ENCODE data around the gene NAP1L4.

NAP1L4 gene

DNA sequence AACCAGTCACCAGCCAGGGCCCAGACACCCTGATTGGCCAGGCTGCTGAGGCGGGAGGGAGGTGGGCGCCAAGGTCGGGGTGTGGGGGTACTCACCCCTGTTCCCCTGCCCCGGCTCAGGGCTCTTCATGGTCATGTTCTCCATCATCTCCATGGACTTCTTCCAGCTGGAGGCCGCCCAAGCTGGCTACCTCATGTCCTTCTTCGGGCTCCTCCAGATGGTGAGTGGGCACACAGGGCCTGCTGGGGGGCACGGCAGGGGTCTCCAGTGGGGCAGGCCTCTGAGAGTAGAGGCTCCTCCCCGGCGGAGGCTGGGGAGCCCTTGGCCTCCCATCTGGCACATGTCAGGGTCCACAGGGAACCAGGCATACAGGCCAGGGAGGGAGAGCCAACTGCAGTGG, 72.9 kb downstream of the NAP1L4 start:
- Histone ChIP-seq H3F3A (ENCODE audit: insufficient read depth, low read length) (no peaks in the 10 kb centered on the region), H2AFZ (ENCODE audit: low read length) (no peak overlapping the region), H3K36me3 (ENCODE audit: insufficient read depth, low read length) (no peaks in the 10 kb centered on the region), H3K4me1 (ENCODE audit: insufficient read depth, low read length, severe bottlenecking) (no peaks in the 10 kb centered on the region), H3K9me2 (ENCODE audit: low read depth, low read length) (no peaks in the 10 kb centered on the region), H4K20me1 (ENCODE audit: insufficient read depth, low read length) (no peaks in the 10 kb centered on the region), H3K27me3 (ENCODE audit: insufficient read depth, low read length) (peaks cover 4% of the 10 kb centered on the region; the same call in 1 of the 2 replicates), H3K4me3 (ENCODE audit: low read depth, low read length, poor library complexity, severe bottlenecking) (no peak overlapping the region), H3K79me2 (ENCODE audit: insufficient read depth, low read length) (no peaks in the 10 kb centered on the region), H3K9me3 (ENCODE audit: low read length) (no peaks in the 10 kb centered on the region), H3K4me2 (ENCODE audit: low read length) (no peak overlapping the region), H3K27ac (ENCODE audit: low read depth, low read length, poor library complexity, severe bottlenecking) (no peak overlapping the region), H3K9ac (ENCODE audit: low read length) (no peak overlapping the region)
- no peak for TF ChIP-seq EZH2 (IDR thresholded peaks at IDR 0.05; ENCODE audit: borderline replicate concordance, low read length)
- TF ChIP-seq, protein P1, sequence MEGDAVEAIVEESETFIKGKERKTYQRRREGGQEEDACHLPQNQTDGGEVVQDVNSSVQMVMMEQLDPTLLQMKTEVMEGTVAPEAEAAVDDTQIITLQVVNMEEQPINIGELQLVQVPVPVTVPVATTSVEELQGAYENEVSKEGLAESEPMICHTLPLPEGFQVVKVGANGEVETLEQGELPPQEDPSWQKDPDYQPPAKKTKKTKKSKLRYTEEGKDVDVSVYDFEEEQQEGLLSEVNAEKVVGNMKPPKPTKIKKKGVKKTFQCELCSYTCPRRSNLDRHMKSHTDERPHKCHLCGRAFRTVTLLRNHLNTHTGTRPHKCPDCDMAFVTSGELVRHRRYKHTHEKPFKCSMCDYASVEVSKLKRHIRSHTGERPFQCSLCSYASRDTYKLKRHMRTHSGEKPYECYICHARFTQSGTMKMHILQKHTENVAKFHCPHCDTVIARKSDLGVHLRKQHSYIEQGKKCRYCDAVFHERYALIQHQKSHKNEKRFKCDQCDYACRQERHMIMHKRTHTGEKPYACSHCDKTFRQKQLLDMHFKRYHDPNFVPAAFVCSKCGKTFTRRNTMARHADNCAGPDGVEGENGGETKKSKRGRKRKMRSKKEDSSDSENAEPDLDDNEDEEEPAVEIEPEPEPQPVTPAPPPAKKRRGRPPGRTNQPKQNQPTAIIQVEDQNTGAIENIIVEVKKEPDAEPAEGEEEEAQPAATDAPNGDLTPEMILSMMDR (IDR thresholded peaks at IDR 0.05; ENCODE audit: low read length) = no peak

DNA sequence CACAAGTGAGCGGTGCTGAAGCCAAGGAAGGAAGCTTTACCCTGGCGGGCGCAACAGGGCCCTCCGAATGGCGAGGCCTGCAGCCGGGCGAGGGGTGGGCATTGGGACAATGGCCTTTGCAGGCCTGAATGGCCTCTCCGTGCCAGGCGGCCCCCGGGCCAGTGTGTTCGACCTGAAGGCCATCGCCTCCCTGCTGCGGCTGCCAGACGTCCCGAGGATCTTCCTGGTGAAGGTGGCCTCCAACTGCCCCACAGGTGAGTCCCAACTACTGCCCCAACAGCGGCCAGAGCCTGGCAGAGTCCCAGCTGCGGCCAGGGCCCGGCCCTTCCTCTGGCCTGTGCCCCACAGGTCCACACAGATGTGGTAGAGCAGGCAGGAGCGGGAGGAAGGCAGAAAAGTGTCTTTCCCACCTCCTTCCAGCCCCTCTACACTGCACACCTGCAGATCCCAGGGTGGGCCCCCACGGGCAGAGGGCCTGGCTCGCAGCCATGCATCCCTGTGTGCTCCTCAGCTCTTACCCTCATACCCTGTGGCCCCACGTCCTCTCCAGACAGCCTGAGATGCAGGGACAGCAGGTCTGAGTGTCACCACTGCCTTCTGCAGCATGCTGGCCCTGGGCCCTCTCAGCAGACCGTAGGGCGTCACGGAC, 74.2 kb downstream of the NAP1L4 start:
- Histone ChIP-seq H3K4me2 (ENCODE audit: low read length) (no peak overlapping the region), H3K4me3 (ENCODE audit: low read depth, low read length, poor library complexity, severe bottlenecking) (no peak overlapping the region), H3K27me3 (ENCODE audit: insufficient read depth, low read length) (peaks cover 6% of the 10 kb centered on the region; the same call in 1 of the 2 replicates), H3K27ac (ENCODE audit: low read depth, low read length, poor library complexity, severe bottlenecking) (no peak overlapping the region), H2AFZ (ENCODE audit: low read length) (no peak overlapping the region), H4K20me1 (ENCODE audit: insufficient read depth, low read length) (no peaks in the 10 kb centered on the region), H3K9ac (ENCODE audit: low read length) (no peak overlapping the region), H3K9me2 (ENCODE audit: low read depth, low read length) (no peaks in the 10 kb centered on the region), H3F3A (ENCODE audit: insufficient read depth, low read length) (no peaks in the 10 kb centered on the region), H3K4me1 (ENCODE audit: insufficient read depth, low read length, severe bottlenecking) (no peaks in the 10 kb centered on the region), H3K36me3 (ENCODE audit: insufficient read depth, low read length) (no peaks in the 10 kb centered on the region), H3K79me2 (ENCODE audit: insufficient read depth, low read length) (no peaks in the 10 kb centered on the region), H3K9me3 (ENCODE audit: low read length) (no peaks in the 10 kb centered on the region)
- TF ChIP-seq, protein P1 (IDR thresholded peaks at IDR 0.05; ENCODE audit: low read length) = no peak
- no peak for TF ChIP-seq EZH2 (IDR thresholded peaks at IDR 0.05; ENCODE audit: borderline replicate concordance, low read length)

DNA sequence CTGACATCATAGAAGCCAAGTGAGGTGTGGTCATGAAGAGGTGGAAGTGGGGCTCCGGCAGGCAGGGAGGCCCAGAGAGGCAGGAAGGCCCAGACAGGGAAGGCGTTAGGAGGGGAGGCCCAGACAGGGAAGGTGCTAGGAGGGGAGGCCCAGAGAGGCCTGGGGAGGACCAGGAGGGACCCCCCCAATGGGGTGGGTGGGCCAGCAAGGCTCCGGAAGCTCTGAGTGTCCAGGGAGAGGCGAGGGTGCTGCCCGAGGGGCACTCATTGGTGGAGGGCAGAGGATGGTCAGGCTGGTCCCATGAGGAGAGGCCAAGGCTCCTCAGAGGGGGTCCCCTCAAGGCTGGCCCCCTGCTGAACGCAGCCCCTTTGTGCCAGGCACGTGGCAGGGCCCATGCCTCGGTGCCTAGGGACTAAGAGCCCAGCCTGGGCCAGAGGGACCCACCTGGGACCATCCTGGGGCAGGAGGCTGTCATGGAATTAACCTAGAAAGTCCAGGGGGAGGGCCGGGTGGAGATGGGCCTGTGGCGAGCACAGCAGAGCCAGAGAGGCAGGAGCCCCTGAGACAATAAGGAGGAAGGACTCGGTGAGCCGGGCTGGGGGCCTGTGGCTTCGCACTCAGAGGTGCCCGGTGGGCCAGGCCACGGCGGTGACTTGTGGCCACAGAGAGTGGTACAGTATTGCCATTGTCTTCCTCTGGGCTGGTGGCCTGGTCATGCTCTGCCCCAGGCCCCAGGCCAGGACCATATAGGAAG, 75.1 kb downstream of the NAP1L4 start:
- Histone ChIP-seq H3K9me3 (ENCODE audit: low read length) (no peaks in the 10 kb centered on the region), H3K4me3 (ENCODE audit: low read depth, low read length, poor library complexity, severe bottlenecking) (no peak overlapping the region), H3K79me2 (ENCODE audit: insufficient read depth, low read length) (no peaks in the 10 kb centered on the region), H3F3A (ENCODE audit: insufficient read depth, low read length) (no peaks in the 10 kb centered on the region), H3K27me3 (ENCODE audit: insufficient read depth, low read length) (peaks cover 4% of the 10 kb centered on the region; the same call in 1 of the 2 replicates), H2AFZ (ENCODE audit: low read length) (no peak overlapping the region), H3K27ac (ENCODE audit: low read depth, low read length, poor library complexity, severe bottlenecking) (no peak overlapping the region), H4K20me1 (ENCODE audit: insufficient read depth, low read length) (no peaks in the 10 kb centered on the region), H3K9me2 (ENCODE audit: low read depth, low read length) (no peaks in the 10 kb centered on the region), H3K4me2 (ENCODE audit: low read length) (no peak overlapping the region), H3K4me1 (ENCODE audit: insufficient read depth, low read length, severe bottlenecking) (no peaks in the 10 kb centered on the region), H3K36me3 (ENCODE audit: insufficient read depth, low read length) (no peaks in the 10 kb centered on the region), H3K9ac (ENCODE audit: low read length) (no peak overlapping the region)
- TF ChIP-seq, protein P1 (IDR thresholded peaks at IDR 0.05; ENCODE audit: low read length) = no peak
- TF ChIP-seq EZH2 (IDR thresholded peaks at IDR 0.05; ENCODE audit: borderline replicate concordance, low read length) = no peak

Measured in OCI-LY1 (cell line).